ENCODE measurements around the gene KDM6A. TPM values are rescaled to one million over a fixed set of nuclear protein-coding genes. Genes with fewer than 3 reads are reported as not detected.
"Not testable (repeated sequence)": the region's sequence is repeated elsewhere in the genome, so short reads cannot be mapped to it uniquely, and the experiment has no call there.

The KDM6A gene
- total RNA-seq, result 13.6 to 16.8 TPM (median 14.4 TPM) in 3 replicates
- long read RNA-seq, full-length matches to known transcripts, result 1 of 6 reads
- long read RNA-seq, partial matches to known transcripts, result 4 of 6 reads
- long read RNA-seq, other reads (novel, unspliced or antisense), result 1 of 6 reads

- Mint-ChIP-seq H3K4me1 (ENCODE audit: low read depth) (peaks cover 25% of the 10 kb centered on the region), H3K27ac (ENCODE audit: unreplicated experiment) (peak within 1 kb of the TSS; percentile 95)
Observed at GRCh38 chrX:44872821-44873414, at the start of gene KDM6A. TSS of gene KDM6A (plus strand) at chrX:44873188. CDS start at chrX:44873552, 364 bp downstream.

GRCh38 chrX:44823193-44823592 is 49.8 kb upstream of the KDM6A start:
- not testable (repeated sequence) for H3K4me3 Mint-ChIP-seq (ENCODE audit: unreplicated experiment); H3K36me3 Mint-ChIP-seq (ENCODE audit: low read depth); H3K4me1 Mint-ChIP-seq (ENCODE audit: low read depth); H3K27ac Mint-ChIP-seq (ENCODE audit: unreplicated experiment); H3K27me3 Mint-ChIP-seq (ENCODE audit: low read depth); DNase-seq (ENCODE audit: low spot score)
- peaks cover 15% of the 10 kb centered on the region for H3K9me3 Mint-ChIP-seq (ENCODE audit: low read depth)

More at GRCh38 chrX:44872821-44873414, at the start of gene KDM6A:
- DNase-seq (ENCODE audit: low spot score), result peak; percentile 98
- H3K9me3 Mint-ChIP-seq (ENCODE audit: low read depth), result no peaks in the 10 kb centered on the region
- no peaks in the 10 kb centered on the region for H3K36me3 Mint-ChIP-seq (ENCODE audit: low read depth)
- peak within 1 kb of the TSS; percentile 88 for H3K4me3 Mint-ChIP-seq (ENCODE audit: unreplicated experiment)
- TF ChIP-seq CTCF (IDR thresholded peaks at IDR 0.05), result no peak
- no peaks in the 10 kb centered on the region for H3K27me3 Mint-ChIP-seq (ENCODE audit: low read depth)

- no peak for TF ChIP-seq CTCF (IDR thresholded peaks at IDR 0.05)
- H3K4me3 Mint-ChIP-seq (ENCODE audit: unreplicated experiment), result no peak overlapping the region
Observed at GRCh38 chrX:44828008-44828605, 44.9 kb upstream of the KDM6A start.

GRCh38 chrX:44829832-44830231 is 43.2 kb upstream of the KDM6A start:
- Mint-ChIP-seq H3K27ac (ENCODE audit: unreplicated experiment) (no peak overlapping the region), H3K4me3 (ENCODE audit: unreplicated experiment) (no peak overlapping the region), H3K9me3 (ENCODE audit: low read depth) (no peaks in the 10 kb centered on the region), H3K4me1 (ENCODE audit: low read depth) (no peaks in the 10 kb centered on the region), H3K27me3 (ENCODE audit: low read depth) (no peaks in the 10 kb centered on the region), H3K36me3 (ENCODE audit: low read depth) (no peaks in the 10 kb centered on the region)
- no peak for TF ChIP-seq CTCF (IDR thresholded peaks at IDR 0.05)
- no peak for DNase-seq (ENCODE audit: low spot score)

More at GRCh38 chrX:44828008-44828605, 44.9 kb upstream of the KDM6A start:
- Mint-ChIP-seq H3K27ac (ENCODE audit: unreplicated experiment) (no peak overlapping the region), H3K9me3 (ENCODE audit: low read depth) (peaks cover 4% of the 10 kb centered on the region), H3K4me1 (ENCODE audit: low read depth) (no peaks in the 10 kb centered on the region), H3K36me3 (ENCODE audit: low read depth) (no peaks in the 10 kb centered on the region), H3K27me3 (ENCODE audit: low read depth) (no peaks in the 10 kb centered on the region)
- DNase-seq (ENCODE audit: low spot score), result no peak

- no peak for TF ChIP-seq CTCF (IDR thresholded peaks at IDR 0.05)
- Mint-ChIP-seq H3K4me3 (ENCODE audit: unreplicated experiment) (no peak overlapping the region), H3K27ac (ENCODE audit: unreplicated experiment) (no peak overlapping the region), H3K36me3 (ENCODE audit: low read depth) (no peaks in the 10 kb centered on the region), H3K27me3 (ENCODE audit: low read depth) (no peaks in the 10 kb centered on the region), H3K4me1 (ENCODE audit: low read depth) (no peaks in the 10 kb centered on the region), H3K9me3 (ENCODE audit: low read depth) (peaks cover 7% of the 10 kb centered on the region)
- DNase-seq (ENCODE audit: low spot score), result no peak
Observed at GRCh38 chrX:44842550-44843317, 30.3 kb upstream of the KDM6A start.

Measured in chondrocyte (in vitro differentiated cells).